Myocyte (in vitro differentiated cells): ENCODE measurements around the gene SCN5A. TPM values are rescaled to one million over a fixed set of nuclear protein-coding genes. Genes with fewer than 3 reads are reported as not detected.

Source experiments
- DNase-seq: peaks from one replicate; pipeline ENCODE4 v3.0.0-alpha.2; 2012; ENCODE audit warnings: low read depth
- total RNA-seq: library from RNA; depleted of rRNA; stranded (reverse); fragments of >200 nt; gene quantifications from 2 replicates; pipeline ENCODE4 v1.2.3, GENCODE V29; 2014

SCN5A gene
- total RNA-seq, 1 donor from 2014 or later, result 72.3 TPM

- DNase-seq, result no peak
Measured at GRCh38 chr3:38623539-38623938, 25.9 kb downstream of the SCN5A start.

GRCh38 chr3:38622336-38622735, 27.2 kb downstream of the SCN5A start:
- no peak for DNase-seq

GRCh38 chr3:38620236-38620635, 29.3 kb downstream of the SCN5A start:
- no peak for DNase-seq

GRCh38 chr3:38618343-38618742, 31.1 kb downstream of the SCN5A start:
- no peak for DNase-seq

- DNase-seq, result no peak
Measured at GRCh38 chr3:38617586-38617985, 31.9 kb downstream of the SCN5A start.

GRCh38 chr3:38617137-38617536, 32.4 kb downstream of the SCN5A start:
- DNase-seq, result peak; percentile 13

- no peak for DNase-seq
Measured at GRCh38 chr3:38616658-38617057, 32.8 kb downstream of the SCN5A start.

- peak; percentile 77 for DNase-seq
Measured at GRCh38 chr3:38616111-38616510, 33.4 kb downstream of the SCN5A start.

GRCh38 chr3:38614651-38615352, 34.7 kb downstream of the SCN5A start:
- no peak for DNase-seq

GRCh38 chr3:38614091-38614490, 35.4 kb downstream of the SCN5A start:
- no peak for DNase-seq

- DNase-seq, result no peak
Measured at GRCh38 chr3:38613426-38613825, 36.1 kb downstream of the SCN5A start.

- DNase-seq, result peak; percentile 21
Measured at GRCh38 chr3:38611866-38612265, 37.6 kb downstream of the SCN5A start.

- DNase-seq, result no peak
Measured at GRCh38 chr3:38610934-38611333, 38.6 kb downstream of the SCN5A start.

- DNase-seq, result no peak
Measured at GRCh38 chr3:38610436-38610835, 39.1 kb downstream of the SCN5A start.

GRCh38 chr3:38609386-38610111, 39.9 kb downstream of the SCN5A start:
- no peak for DNase-seq

- no peak for DNase-seq
Measured at GRCh38 chr3:38608961-38609360, 40.5 kb downstream of the SCN5A start.

GRCh38 chr3:38608086-38608775, 41.3 kb downstream of the SCN5A start:
- no peak for DNase-seq

GRCh38 chr3:38606561-38606960, 42.9 kb downstream of the SCN5A start:
- no peak for DNase-seq

- no peak for DNase-seq
Measured at GRCh38 chr3:38605981-38606380, 43.5 kb downstream of the SCN5A start.

- no peak for DNase-seq
Measured at GRCh38 chr3:38604246-38604645, 45.2 kb downstream of the SCN5A start.

GRCh38 chr3:38603731-38604131, 45.8 kb downstream of the SCN5A start:
- DNase-seq, result no peak

- no peak for DNase-seq
Measured at GRCh38 chr3:38602576-38603250, 46.8 kb downstream of the SCN5A start.
